Activated naive CD8-positive, alpha-beta T cell treated with anti-CD3 and anti-CD28 coated beads for 36 hours (primary cell): ENCODE data around the gene DNAJB6. TPM values are rescaled to one million over a fixed set of nuclear protein-coding genes. Genes with fewer than 3 reads are reported as not detected.
"Not testable (repeated sequence)": the region's sequence is repeated elsewhere in the genome, so short reads cannot be mapped to it uniquely, and the experiment has no call there.

Experiments
- DNase-seq: peaks from one replicate; pipeline ENCODE4 v3.0.0; 2021
- H3K27ac Mint-ChIP-seq: one replicate; pipeline ENCODE4 v1.8.0; 2022; ENCODE audit warnings: mild to moderate bottlenecking, moderate library complexity, mixed read lengths
- H3K27me3 Mint-ChIP-seq: one replicate; pipeline ENCODE4 v1.8.0; 2022; ENCODE audit warnings: mild to moderate bottlenecking, mixed read lengths
- H3K36me3 Mint-ChIP-seq: one replicate; pipeline ENCODE4 v1.8.0; 2021; ENCODE audit warnings: mild to moderate bottlenecking, mixed read lengths
- H3K4me1 Mint-ChIP-seq: one replicate; pipeline ENCODE4 v1.8.0; 2021; ENCODE audit warnings: mixed read lengths
- H3K4me3 Mint-ChIP-seq: one replicate; pipeline ENCODE4 v1.8.0; 2022; ENCODE audit warnings: mild to moderate bottlenecking, moderate library complexity, mixed read lengths
- H3K9me3 Mint-ChIP-seq: one replicate; pipeline ENCODE4 v1.8.0; 2022; ENCODE audit warnings: mixed read lengths
- total RNA-seq, 2 experiments: library from RNA; stranded (reverse); gene quantifications; one replicate each; pipeline ENCODE4 v1.2.3, GENCODE V29; 2021

Gene DNAJB6
- total RNA-seq, 2 experiments from 2014 or later = 77.5 to 78.0 TPM

DNA sequence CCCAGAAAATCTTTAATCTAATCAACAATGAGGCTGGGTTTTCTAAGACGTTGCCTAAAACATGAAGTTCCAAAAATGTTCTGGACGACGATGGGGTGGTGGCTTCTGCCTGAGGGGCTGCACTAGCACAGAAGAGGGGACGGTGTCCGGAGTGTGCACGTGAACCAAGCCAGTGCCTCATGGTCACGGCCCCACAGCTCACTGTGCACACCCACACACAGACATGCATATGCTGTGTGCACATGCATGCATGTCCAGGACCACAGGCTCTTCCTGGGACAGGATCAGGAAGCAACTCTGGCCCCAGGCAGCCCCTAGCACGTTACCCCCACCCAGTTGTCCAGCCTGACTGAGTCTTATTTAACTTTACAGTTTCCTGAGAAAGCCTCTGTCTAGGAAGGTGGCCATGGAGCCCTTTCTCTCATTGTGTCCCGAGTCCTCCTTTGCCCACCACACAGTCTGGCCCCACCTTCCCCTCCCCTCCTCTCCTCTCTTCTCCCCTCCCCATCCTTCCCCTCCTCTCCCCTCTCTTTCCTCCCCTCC, 100.8 kb downstream of the DNAJB6 start:
- no peaks in the 10 kb centered on the region for H3K36me3 Mint-ChIP-seq
- peaks cover 5% of the 10 kb centered on the region for H3K4me1 Mint-ChIP-seq
- no peaks in the 10 kb centered on the region for H3K9me3 Mint-ChIP-seq
- DNase-seq = no peak
- no peaks in the 10 kb centered on the region for H3K27me3 Mint-ChIP-seq
- H3K27ac Mint-ChIP-seq = no peak overlapping the region
- H3K4me3 Mint-ChIP-seq = no peak overlapping the region

DNA sequence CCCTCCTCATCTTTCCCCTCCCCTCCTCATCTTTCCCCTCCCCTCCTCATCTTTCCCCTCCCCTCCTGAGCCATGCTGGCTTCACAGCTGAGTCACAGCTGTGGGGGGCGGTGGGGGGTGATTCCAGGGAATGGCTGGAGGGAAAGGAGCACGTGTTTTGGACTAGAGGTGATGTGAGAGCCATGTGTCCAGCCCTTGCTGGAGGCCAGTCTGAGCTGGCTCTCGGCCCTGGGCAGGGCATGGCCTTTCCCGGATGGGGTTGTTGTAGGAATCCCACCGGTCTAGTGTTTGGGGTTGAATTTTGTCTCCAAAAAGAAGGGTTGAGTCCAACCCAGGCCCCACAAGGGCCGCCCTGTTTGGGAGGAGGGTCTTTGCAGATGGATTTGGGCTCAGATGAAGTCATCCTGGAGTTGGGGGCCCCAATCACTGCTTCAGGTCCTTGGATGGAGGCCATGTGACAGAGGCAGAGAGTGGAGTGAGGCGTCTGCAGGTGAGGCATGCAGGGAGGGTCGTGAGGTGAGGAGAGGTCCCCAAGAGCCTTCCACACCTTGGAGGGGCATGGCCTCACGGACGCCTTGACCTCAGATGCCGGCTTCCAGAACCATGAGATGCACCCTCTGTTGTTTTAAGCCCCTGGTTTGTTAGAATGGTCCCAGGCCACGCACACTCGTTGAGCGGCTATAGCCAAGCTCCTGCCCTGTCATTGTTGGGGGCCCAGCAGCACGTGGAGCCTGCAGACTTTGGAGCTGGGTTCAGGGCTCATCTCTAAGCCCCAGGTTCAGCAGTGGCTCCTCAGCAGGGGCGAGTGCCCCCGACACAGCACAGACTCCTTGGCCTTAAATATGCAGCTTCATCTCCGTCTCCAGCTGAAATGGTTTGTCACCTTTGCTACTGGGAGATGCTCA, 101.6 kb downstream of the DNAJB6 start:
- Mint-ChIP-seq H3K27me3 (no peaks in the 10 kb centered on the region), H3K4me1 (peaks cover 2% of the 10 kb centered on the region), H3K9me3 (no peaks in the 10 kb centered on the region), H3K36me3 (no peaks in the 10 kb centered on the region), H3K27ac (no peak overlapping the region), H3K4me3 (no peak overlapping the region)
- DNase-seq = no peak

DNA sequence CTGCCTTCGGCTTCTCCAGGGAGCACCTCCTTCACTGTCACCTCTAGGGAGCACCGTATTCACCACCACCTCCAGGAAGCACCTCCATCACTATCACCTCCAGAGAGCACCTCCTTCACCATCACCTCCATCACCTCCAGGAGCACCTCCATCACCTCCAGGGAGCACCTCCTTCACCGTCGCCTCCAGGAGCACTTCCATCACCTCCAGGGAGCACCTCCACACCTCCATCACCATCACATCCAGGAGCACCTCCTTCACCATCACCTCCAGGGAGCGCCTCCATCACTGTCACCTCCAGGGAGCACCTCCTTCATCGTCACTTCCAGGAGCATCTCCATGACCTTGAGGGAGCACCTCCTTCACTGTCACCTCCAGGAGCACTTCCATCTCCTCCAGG, 102.3 kb downstream of the DNAJB6 start:
- H3K4me3 Mint-ChIP-seq = no peak overlapping the region
- no peaks in the 10 kb centered on the region for H3K36me3 Mint-ChIP-seq
- H3K27me3 Mint-ChIP-seq = no peaks in the 10 kb centered on the region
- no peak overlapping the region for H3K27ac Mint-ChIP-seq
- H3K4me1 Mint-ChIP-seq = no peaks in the 10 kb centered on the region
- DNase-seq = no peak
- H3K9me3 Mint-ChIP-seq = no peaks in the 10 kb centered on the region

DNA sequence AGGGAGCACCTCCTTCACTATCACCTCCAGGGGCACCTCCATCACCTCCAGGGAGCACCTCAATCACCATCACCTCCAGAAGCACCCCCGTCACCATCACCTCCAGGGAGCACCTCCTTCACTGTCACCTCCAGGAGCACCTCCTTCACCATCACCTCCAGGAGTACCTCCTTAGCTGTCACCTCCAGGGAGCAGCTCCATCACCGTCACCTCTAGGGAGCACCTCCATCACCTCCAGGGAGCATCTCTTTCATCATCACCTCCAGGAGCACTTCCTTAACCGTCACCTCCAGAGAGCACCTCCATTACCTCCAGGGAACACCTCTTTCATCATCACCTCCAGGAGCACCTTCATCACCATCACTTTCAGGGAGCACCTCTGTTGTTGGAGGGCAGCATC, 103.0 kb downstream of the DNAJB6 start:
- Mint-ChIP-seq H3K4me3 (no peak overlapping the region), H3K27ac (peak overlapping the region; percentile 18), H3K4me1 (no peaks in the 10 kb centered on the region), H3K36me3 (no peaks in the 10 kb centered on the region), H3K9me3 (no peaks in the 10 kb centered on the region), H3K27me3 (no peaks in the 10 kb centered on the region)
- no peak for DNase-seq

DNA sequence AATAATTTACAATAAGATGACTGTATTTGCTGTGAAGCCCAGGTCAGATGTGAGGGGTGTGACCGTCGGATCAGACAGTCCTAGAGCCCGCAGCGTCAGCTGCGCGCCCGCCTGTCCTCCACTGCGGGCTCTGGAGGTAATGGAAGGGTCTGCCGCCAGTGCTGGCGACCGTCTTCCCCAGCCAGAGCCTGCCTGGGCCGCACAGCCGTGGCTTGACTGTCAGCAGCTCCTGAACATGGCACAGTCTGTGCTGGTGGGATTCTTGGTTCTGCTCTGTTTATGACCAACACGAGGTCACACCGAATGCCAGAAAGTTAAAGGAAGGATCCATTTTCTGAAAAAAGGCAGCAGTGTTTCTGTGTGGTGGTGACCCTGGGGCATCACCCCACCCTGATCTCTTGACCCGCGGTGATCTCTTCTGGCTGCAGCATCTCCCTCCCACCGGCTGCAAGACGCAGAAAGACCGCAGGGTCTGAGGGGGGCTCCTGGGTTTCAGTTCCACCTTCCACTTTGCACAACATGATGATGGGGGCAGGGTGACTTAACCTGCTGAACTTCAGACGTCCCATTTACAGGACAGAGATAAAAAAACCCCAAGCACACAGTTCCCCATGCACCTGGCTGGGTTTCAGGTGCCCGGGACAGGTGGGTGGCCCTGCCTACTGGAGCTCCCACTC, 103.7 kb downstream of the DNAJB6 start:
- DNase-seq = no peak
- Mint-ChIP-seq H3K9me3 (no peaks in the 10 kb centered on the region), H3K27me3 (no peaks in the 10 kb centered on the region), H3K4me3 (no peak overlapping the region), H3K36me3 (no peaks in the 10 kb centered on the region), H3K27ac (no peak overlapping the region), H3K4me1 (no peaks in the 10 kb centered on the region)

DNA sequence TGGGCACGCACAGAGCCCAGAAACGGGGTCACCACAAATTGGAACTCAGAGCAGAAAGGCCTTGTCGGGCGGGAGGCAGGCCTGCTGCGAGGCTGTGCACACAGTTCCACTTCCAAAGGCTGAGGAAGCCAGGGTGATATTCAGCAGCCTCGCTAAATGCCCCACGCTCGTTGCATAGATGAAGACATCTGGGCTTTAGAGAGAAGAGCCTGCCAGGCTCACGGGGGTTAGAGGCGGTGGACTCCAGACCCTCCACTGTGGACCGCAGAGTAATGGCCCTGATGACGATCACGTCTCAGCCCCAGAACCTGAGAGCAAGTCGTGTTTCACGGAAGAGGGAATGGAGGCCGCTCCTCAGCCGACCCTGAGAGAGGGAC, 104.2 kb downstream of the DNAJB6 start:
- Mint-ChIP-seq H3K27me3 (no peaks in the 10 kb centered on the region), H3K9me3 (no peaks in the 10 kb centered on the region), H3K4me1 (no peaks in the 10 kb centered on the region), H3K27ac (no peak overlapping the region), H3K4me3 (no peak overlapping the region), H3K36me3 (no peaks in the 10 kb centered on the region)
- no peak for DNase-seq

DNA sequence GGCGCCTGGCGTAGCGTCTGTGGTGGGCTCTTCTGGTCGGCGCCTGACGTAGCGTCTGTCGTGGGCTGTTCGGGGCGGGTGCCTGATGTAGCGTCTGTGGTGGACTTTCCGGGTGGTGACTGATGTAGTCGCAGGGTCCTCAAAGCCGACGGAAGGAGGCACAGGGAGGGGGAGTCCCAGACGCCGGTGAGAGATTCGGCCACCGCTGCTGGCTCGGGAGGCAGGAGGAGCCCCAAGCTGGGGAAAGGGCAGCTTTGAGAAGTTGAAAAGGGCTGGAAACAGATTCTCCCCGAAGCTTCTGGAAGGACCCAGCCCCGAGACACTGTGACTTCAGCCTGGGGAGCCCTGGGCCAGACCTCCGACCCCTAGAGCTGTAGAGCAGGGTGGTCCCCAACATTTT, 105.7 kb downstream of the DNAJB6 start:
- Mint-ChIP-seq H3K27ac (no peak overlapping the region), H3K4me1 (no peaks in the 10 kb centered on the region), H3K9me3 (no peaks in the 10 kb centered on the region), H3K27me3 (no peaks in the 10 kb centered on the region), H3K4me3 (no peak overlapping the region), H3K36me3 (no peaks in the 10 kb centered on the region)
- no peak for DNase-seq

DNA sequence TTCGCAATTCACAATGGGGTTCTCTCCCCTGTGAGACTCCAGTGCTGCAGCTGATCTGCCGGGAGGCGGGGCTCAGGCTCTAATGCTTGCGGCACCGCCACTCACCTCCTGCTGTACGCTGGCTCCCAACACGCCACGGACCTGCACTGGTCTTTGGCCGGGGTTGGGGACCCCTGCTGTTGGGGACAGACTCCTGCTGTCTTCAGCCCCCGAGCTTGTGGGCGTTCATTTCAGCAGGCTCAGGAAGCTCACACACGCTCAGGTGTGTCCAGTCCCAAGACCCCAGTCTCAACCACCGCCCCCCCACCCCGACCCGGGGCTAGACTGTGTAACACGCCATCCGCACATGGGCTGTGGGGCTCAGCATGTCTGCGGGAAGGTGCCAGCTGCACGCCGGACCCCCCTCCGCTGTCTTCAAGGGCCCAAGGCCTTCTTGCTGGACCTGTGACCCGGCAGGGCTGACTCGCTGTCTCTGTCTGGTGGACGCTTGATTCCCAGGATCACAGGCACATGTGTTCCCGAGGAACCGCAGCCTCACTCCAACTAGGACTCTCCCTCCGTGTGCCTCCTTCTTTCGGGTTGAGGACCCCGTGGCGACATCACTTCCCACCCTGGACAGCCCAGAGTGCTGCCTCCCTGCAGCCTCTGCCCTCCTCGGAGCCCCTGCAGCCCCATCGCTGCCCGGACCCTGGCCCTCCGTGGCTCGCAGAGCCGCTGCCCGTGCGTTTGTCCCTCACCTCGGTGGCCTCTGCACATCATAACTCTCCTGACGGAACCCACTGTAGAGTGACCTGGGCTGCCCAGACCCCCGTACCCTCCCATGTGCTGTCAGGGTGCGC, 106.4 kb downstream of the DNAJB6 start:
- no peak overlapping the region for H3K4me3 Mint-ChIP-seq

DNA sequence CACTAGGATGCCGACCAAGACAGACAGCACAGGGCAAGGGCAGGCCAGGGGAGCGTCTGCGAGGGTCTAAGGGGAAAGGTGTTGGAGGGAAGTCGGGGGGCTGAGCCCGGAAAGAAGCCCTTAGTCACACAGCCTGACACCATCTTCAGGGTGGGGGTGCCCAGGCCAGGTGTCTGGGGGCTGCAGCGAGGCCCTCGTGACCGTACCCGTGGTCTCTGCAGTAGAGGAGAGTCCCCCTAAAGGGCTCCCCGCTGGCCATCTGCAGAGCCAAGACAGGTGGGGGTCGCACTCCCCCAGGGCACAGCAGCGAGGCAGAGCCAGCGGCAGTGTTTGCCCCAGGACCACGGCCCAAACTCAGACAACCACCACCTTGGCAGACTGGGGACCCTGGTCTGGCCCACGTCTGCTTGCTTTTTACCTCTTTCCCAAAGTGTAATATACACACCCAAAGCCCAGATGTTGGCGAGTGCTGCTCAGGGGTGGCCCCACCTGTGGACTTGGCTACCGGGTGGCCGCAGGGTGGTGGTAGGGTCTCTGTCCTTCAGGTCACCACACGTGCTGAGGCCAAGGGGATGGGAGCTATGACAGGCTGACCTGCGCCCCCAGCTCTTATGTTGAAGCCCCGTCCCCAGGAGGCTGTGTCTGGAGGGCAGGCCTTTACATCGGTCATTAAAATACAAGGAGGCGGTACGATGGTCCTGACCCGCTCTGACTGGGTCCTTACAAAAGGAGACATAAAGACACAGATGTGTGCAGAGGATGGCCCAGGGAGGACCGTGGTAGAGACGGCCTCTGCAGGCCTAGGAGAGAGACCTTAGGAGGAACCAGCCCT, 107.4 kb downstream of the DNAJB6 start:
- no peak for DNase-seq

More for the DNA sequence above, 106.4 kb downstream of the DNAJB6 start:
- Mint-ChIP-seq H3K36me3 (no peaks in the 10 kb centered on the region), H3K4me1 (no peaks in the 10 kb centered on the region), H3K27ac (no peak overlapping the region), H3K9me3 (no peaks in the 10 kb centered on the region), H3K27me3 (no peaks in the 10 kb centered on the region)
- no peak for DNase-seq

DNA sequence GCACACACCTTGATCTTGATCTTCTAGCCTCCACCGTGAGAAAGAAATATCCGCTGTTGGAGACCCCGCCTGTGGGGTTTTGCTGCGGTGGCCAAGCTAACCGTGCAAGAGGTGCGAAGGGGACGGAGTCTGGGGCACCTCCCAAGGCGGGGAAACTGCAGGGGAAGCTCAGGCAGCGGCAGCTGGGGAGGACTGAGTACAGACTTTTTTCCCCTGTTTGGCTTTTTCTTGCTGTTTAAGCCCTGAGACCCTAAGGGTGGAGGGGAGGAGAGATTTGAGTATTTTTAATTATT, 108.0 kb downstream of the DNAJB6 start:
- Mint-ChIP-seq H3K4me3 (no peak overlapping the region), H3K9me3 (no peaks in the 10 kb centered on the region), H3K36me3 (no peaks in the 10 kb centered on the region), H3K27me3 (no peaks in the 10 kb centered on the region), H3K27ac (no peak overlapping the region), H3K4me1 (no peaks in the 10 kb centered on the region)
- DNase-seq = no peak

More for the DNA sequence above, 107.4 kb downstream of the DNAJB6 start:
- Mint-ChIP-seq H3K27me3 (no peaks in the 10 kb centered on the region), H3K4me1 (no peaks in the 10 kb centered on the region), H3K4me3 (no peak overlapping the region), H3K9me3 (no peaks in the 10 kb centered on the region), H3K36me3 (no peaks in the 10 kb centered on the region), H3K27ac (no peak overlapping the region)

DNA sequence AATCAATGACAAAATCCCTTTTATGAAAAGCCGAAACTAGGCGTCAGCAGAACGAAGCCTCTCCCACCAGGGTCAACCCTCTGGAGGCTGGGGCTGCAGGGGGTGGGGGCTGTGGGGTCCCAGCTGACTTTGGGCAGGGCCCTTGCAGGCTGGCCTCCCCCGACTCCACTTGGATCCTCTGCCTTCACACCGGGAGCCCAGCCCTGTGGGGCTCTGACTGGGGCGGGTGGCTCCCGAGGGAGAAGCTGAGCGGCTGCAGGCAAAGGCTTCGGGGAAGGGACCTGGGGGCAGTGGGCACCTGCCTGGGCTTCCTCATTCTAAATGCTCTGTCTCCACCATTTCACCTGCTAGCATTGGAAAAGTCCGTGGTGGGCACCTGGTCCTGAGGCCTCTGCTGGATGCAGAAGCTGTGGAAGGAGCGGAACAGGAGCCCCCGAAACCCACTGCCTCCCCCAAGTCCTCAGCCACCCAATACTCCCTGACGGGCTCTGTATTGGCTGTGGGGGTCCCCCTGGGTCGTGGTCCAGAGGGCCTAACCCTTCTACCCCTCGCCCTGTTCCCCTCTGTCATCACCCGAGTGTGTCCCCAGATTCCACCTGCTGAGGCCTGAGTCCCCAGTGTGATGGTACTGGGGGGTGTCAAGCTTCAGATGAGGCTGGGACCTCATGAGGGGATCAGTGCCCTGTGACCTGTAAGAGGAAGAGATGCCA, 108.6 kb downstream of the DNAJB6 start:
- Mint-ChIP-seq H3K27me3 (no peaks in the 10 kb centered on the region), H3K4me1 (no peaks in the 10 kb centered on the region), H3K27ac (no peak overlapping the region), H3K36me3 (no peaks in the 10 kb centered on the region), H3K4me3 (no peak overlapping the region), H3K9me3 (no peaks in the 10 kb centered on the region)
- no peak for DNase-seq

DNA sequence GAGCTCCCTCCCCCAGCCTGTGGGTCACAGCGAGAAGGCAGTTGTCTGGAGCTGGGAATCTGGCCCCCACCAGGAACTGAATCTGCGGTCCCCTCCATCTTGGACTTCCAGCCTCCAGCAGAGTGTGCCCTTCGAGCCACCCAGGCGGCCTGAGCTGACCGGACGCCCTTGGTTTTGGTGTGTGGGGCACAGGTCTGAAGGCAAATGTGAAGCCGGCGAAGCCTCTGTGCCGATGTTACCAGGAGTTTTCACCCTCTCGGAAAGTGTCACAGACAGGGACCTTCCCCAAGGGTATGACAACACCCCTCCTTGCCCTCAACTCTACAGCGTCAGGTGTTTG, 109.1 kb downstream of the DNAJB6 start:
- no peak overlapping the region for H3K4me3 Mint-ChIP-seq
- H3K4me1 Mint-ChIP-seq = no peaks in the 10 kb centered on the region
- H3K27ac Mint-ChIP-seq = no peak overlapping the region
- no peak for DNase-seq
- no peaks in the 10 kb centered on the region for H3K36me3 Mint-ChIP-seq
- no peaks in the 10 kb centered on the region for H3K27me3 Mint-ChIP-seq
- H3K9me3 Mint-ChIP-seq = no peaks in the 10 kb centered on the region

DNA sequence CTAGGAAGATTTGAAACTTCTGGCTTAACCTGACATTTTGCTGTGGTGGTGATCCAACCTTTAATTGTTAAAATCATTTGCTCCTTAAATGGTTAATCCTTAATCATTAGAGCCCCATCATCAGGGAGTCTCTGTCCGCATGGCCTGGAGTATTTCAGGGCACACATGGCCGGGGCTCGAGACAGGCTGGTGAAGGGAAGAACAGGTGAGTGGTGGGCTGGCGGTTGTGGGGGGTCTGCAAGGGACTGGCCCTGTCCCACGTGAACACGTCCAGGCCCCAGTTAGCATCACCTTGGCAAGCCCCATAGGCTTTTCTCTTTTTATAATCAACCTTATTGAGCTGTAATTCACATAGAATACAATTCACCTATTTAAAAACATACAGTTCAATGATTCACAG, 109.5 kb downstream of the DNAJB6 start:
- Mint-ChIP-seq H3K27me3 (no peaks in the 10 kb centered on the region), H3K27ac (no peak overlapping the region), H3K4me3 (no peak overlapping the region), H3K4me1 (no peaks in the 10 kb centered on the region), H3K36me3 (no peaks in the 10 kb centered on the region), H3K9me3 (peaks cover 1% of the 10 kb centered on the region)
- no peak for DNase-seq

DNA sequence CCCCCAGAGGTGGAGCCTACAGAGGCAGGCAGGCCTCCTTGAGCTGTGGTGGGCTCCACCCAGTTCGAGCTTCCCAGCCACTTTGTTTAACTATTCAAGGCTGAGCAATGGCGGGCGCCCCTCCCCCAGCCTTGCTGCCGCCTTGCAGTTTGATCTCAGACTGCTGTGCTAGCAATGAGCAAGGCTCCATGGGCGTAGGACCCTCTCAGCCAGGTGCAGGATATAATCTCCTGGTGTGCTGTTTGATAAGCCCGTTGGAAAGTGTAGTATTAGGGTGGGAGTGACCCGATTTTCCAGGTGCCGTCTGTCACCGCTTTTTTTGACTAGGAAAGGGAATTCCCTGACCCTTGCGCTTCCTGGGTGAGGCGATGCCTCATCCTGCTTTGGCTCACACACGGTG, 117.2 kb downstream of the DNAJB6 start:
- H3K4me1 Mint-ChIP-seq = not testable (repeated sequence)

More for the DNA sequence above, 117.2 kb downstream of the DNAJB6 start:
- H3K36me3 Mint-ChIP-seq, DNase-seq, H3K4me3 Mint-ChIP-seq, H3K27me3 Mint-ChIP-seq, H3K27ac Mint-ChIP-seq: not testable (repeated sequence)
- H3K9me3 Mint-ChIP-seq = peaks cover 17% of the 10 kb centered on the region
